Loucy (cell line): ENCODE data around the gene ALG1L2.
"Not testable (repeated sequence)": the region's sequence is repeated elsewhere in the genome, so short reads cannot be mapped to it uniquely, and the experiment has no call there.

Experiments used
- H2AFZ ChIP-seq: fragments of 200-600 bp; sonication (generic); 2 replicates; pipeline ENCODE4 v1.6.0; 2016; ENCODE audit warnings: antibody characterized with exemption, mild to moderate bottlenecking, low read length, moderate library complexity
- H3F3A ChIP-seq: fragments of 200-600 bp; 2 replicates; pipeline ENCODE4 v1.6.0; 2016; ENCODE audit warnings: antibody characterized with exemption, low read depth, mild to moderate bottlenecking
- H3K27me3 ChIP-seq: fragments of 200-600 bp; sonication (generic); 2 replicates; pipeline ENCODE4 v1.6.1; 2014; ENCODE audit warnings: low read length, mild to moderate bottlenecking; ENCODE audit not compliant: insufficient read depth, poor library complexity, severe bottlenecking
- H3K36me3 ChIP-seq: fragments of 200-600 bp; sonication (generic); 2 replicates; pipeline ENCODE4 v1.6.1; 2016; ENCODE audit warnings: low read length; ENCODE audit not compliant: insufficient read depth
- H3K4me1 ChIP-seq: fragments of 200-600 bp; sonication (generic); 2 replicates; pipeline ENCODE4 v1.5.1; 2014; ENCODE audit warnings: low read length, mild to moderate bottlenecking; ENCODE audit not compliant: insufficient read depth, poor library complexity, severe bottlenecking
- H3K4me2 ChIP-seq: fragments of 200-600 bp; sonication (generic); 2 replicates; pipeline ENCODE4 v1.6.0; 2014; ENCODE audit warnings: antibody characterized with exemption, low read length, low read depth, mild to moderate bottlenecking; ENCODE audit not compliant: poor library complexity, severe bottlenecking
- H3K4me3 ChIP-seq: fragments of 200-600 bp; sonication (generic); 2 replicates; pipeline ENCODE4 v1.5.1; 2014; ENCODE audit warnings: low read length, mild to moderate bottlenecking, mixed read lengths; ENCODE audit not compliant: poor library complexity, severe bottlenecking
- H3K79me2 ChIP-seq: fragments of 200-600 bp; sonication (generic); 2 replicates; pipeline ENCODE4 v1.6.1; 2014; ENCODE audit warnings: low read length; ENCODE audit not compliant: insufficient read depth
- H3K9ac ChIP-seq: fragments of 200-600 bp; sonication (generic); 2 replicates; pipeline ENCODE4 v1.6.0; 2014; ENCODE audit warnings: mild to moderate bottlenecking, low read depth, low read length, moderate library complexity; ENCODE audit not compliant: poor library complexity, severe bottlenecking
- H3K9me2 ChIP-seq: fragments of 200-600 bp; sonication (generic); replicated peaks from 2 replicates; pipeline ENCODE4 v1.6.1; 2016; ENCODE audit warnings: low read depth, low read length, mixed read lengths
- H3K9me3 ChIP-seq: fragments of 200-600 bp; sonication (generic); 2 replicates; pipeline ENCODE4 v1.6.1; 2014; ENCODE audit warnings: mild to moderate bottlenecking, antibody characterized with exemption, low read length, low read depth; ENCODE audit not compliant: insufficient read depth
- H4K20me1 ChIP-seq: fragments of 200-600 bp; sonication (generic); 2 replicates; pipeline ENCODE4 v1.6.0; 2014; ENCODE audit warnings: antibody characterized with exemption, low read length, mild to moderate bottlenecking; ENCODE audit not compliant: insufficient read depth, poor library complexity, severe bottlenecking
- CTCF ChIP-seq: fragments of 200-600 bp; sonication (generic); conservative IDR thresholded peaks from 2 replicates; pipeline ENCODE4 v1.5.1; 2014; ENCODE audit warnings: mild to moderate bottlenecking, antibody characterized with exemption, low read length
- EZH2phosphoT487 ChIP-seq: fragments of 200-600 bp; IDR thresholded peaks from 2 replicates; pipeline ENCODE4 v1.6.1; 2018; ENCODE audit warnings: antibody characterized with exemption, mild to moderate bottlenecking, moderate library complexity, borderline replicate concordance

Gene ALG1L2

GRCh38 chr3:130058716-130059115, 22.9 kb upstream of the ALG1L2 start:
- H3K9me3 ChIP-seq, H2AFZ ChIP-seq, H3K4me2 ChIP-seq, H3K9ac ChIP-seq, H3K36me3 ChIP-seq, H3K4me3 ChIP-seq, H3K27me3 ChIP-seq, H3K4me1 ChIP-seq, H3F3A ChIP-seq, H3K9me2 ChIP-seq, H4K20me1 ChIP-seq, H3K79me2 ChIP-seq: not testable (repeated sequence)

GRCh38 chr3:130059162-130059561, 22.5 kb upstream of the ALG1L2 start:
- H2AFZ ChIP-seq, H3K4me2 ChIP-seq, H3K9ac ChIP-seq, H3K27me3 ChIP-seq, H3F3A ChIP-seq, H3K4me1 ChIP-seq, H4K20me1 ChIP-seq, H3K9me3 ChIP-seq, H3K79me2 ChIP-seq, H3K4me3 ChIP-seq, H3K36me3 ChIP-seq, H3K9me2 ChIP-seq: not testable (repeated sequence)

GRCh38 chr3:130073582-130073981, 8.0 kb upstream of the ALG1L2 start:
- Histone ChIP-seq H3K9me3 (no peaks in the 10 kb centered on the region), H3K9me2 (no peaks in the 10 kb centered on the region), H3K4me2 (no peak overlapping the region), H3K4me3 (no peak overlapping the region), H3K9ac (no peak overlapping the region), H3K27me3 (no peaks in the 10 kb centered on the region), H2AFZ (no peak overlapping the region), H3K36me3 (no peaks in the 10 kb centered on the region), H3K79me2 (no peaks in the 10 kb centered on the region), H3K4me1 (no peaks in the 10 kb centered on the region), H3F3A (no peaks in the 10 kb centered on the region), H4K20me1 (no peaks in the 10 kb centered on the region)
- no peak for TF ChIP-seq EZH2phosphoT487
- no peak for TF ChIP-seq CTCF

GRCh38 chr3:130077636-130078035, 4.0 kb upstream of the ALG1L2 start:
- TF ChIP-seq CTCF (no peak), EZH2phosphoT487 (no peak)

GRCh38 chr3:130083363-130084090, 1.9 kb downstream of the ALG1L2 start:
- not testable (repeated sequence) for H3F3A ChIP-seq, H3K36me3 ChIP-seq, H3K9ac ChIP-seq, H3K27me3 ChIP-seq, H3K9me3 ChIP-seq, H3K79me2 ChIP-seq, H3K4me3 ChIP-seq, H2AFZ ChIP-seq, H3K9me2 ChIP-seq, H3K4me2 ChIP-seq, H4K20me1 ChIP-seq
- peaks cover 14% of the 10 kb centered on the region for H3K4me1 ChIP-seq

More at GRCh38 chr3:130077636-130078035, 4.0 kb upstream of the ALG1L2 start:
- Histone ChIP-seq H3K9ac (no peak overlapping the region), H3F3A (no peaks in the 10 kb centered on the region), H2AFZ (no peak overlapping the region), H3K9me3 (no peaks in the 10 kb centered on the region), H4K20me1 (no peaks in the 10 kb centered on the region), H3K36me3 (no peaks in the 10 kb centered on the region), H3K4me3 (no peak overlapping the region), H3K4me1 (peaks cover 6% of the 10 kb centered on the region), H3K27me3 (no peaks in the 10 kb centered on the region), H3K4me2 (no peak overlapping the region), H3K79me2 (no peaks in the 10 kb centered on the region), H3K9me2 (no peaks in the 10 kb centered on the region)
